ENCODE results near the gene NTRK3.

The NTRK3 gene

DNA sequence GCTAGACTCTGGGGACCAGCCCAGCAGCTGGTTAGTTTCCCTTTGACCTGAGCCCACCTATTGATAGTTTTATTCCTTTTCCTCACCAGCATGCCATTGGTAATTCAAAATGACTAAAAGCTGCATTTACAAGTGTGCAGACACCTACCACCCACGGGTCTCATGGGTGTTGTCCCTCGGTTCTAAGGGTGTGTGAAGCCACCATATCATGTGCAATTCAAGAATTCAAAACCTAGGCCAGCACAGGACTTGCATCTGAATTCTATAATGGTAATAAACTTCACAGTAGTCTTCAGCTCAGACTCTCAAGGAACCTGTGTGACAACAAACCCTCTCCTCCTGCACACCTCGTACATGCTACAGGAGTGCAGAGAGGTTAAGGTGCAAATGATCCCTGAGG, 55.3 kb downstream of the NTRK3 start:
- DNase-seq (no peak), ATAC-seq (replicated peaks) (no peak)
- H3K4me1 Mint-ChIP-seq = no peaks in the 10 kb centered on the region
- H3K27me3 Mint-ChIP-seq = peaks cover 5 to 22% of the 10 kb centered on the region in 2 donors
- peaks cover 2 to 4% of the 10 kb centered on the region in 2 donors for H3K9me3 Mint-ChIP-seq
- no peak overlapping the region for H3K4me3 Mint-ChIP-seq
- H3K27ac Mint-ChIP-seq = no peak overlapping the region
- no peaks in the 10 kb centered on the region for H3K36me3 Mint-ChIP-seq

DNA sequence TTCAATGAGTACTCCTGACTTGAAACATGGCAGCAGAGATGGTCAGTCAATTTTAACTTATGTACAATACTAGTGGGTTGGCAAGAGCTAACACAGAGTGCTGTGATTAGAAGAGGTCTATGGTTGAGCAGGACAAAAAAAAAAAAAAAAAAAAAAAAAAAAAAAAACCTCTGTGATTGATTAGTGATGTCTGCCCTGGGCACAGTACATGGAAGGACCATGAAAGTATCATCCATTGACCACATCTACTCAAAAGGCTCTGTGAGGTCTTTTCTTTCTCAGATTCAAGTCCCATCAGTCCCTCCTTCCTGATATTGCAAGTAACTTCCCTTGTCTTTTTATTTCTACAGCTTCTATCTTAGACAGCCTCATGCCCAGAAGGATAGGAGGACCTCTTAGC, 59.6 kb downstream of the NTRK3 start:
- Mint-ChIP-seq H3K27me3 (peaks cover 12 to 20% of the 10 kb centered on the region in 2 donors), H3K27ac (no peak overlapping the region), H3K4me3 (no peak overlapping the region), H3K9me3 (peaks cover 2 to 4% of the 10 kb centered on the region in 2 donors), H3K4me1 (no peaks in the 10 kb centered on the region), H3K36me3 (no peaks in the 10 kb centered on the region)
- no peak for DNase-seq
- no peak for ATAC-seq (replicated peaks)

DNA sequence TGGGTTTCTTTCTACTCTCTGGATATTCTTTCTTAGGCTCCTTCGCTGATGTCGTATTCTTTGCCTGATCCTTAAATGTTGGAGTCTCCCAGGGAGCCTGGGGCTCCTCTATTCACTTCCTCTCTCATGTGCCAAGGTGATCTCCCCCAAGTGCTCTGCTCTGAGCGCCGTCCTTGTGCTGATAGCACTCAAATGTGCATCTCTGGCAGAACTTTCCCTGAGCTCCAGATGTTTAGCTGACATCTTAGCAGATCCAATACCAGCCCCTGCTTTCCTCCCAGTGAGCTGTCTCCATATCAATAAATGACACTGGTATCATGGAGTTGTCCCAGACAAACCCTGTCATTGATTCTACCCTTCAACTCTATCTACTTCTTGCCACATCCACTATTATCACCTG, 62.4 kb downstream of the NTRK3 start:
- DNase-seq (no peak), ATAC-seq (replicated peaks) (no peak)
- Mint-ChIP-seq H3K36me3 (no peaks in the 10 kb centered on the region), H3K27ac (no peak overlapping the region), H3K4me1 (no peaks in the 10 kb centered on the region), H3K4me3 (no peak overlapping the region), H3K27me3 (peaks cover 12 to 20% of the 10 kb centered on the region in 2 donors), H3K9me3 (peaks cover 0 to 4% of the 10 kb centered on the region in 2 donors)

DNA sequence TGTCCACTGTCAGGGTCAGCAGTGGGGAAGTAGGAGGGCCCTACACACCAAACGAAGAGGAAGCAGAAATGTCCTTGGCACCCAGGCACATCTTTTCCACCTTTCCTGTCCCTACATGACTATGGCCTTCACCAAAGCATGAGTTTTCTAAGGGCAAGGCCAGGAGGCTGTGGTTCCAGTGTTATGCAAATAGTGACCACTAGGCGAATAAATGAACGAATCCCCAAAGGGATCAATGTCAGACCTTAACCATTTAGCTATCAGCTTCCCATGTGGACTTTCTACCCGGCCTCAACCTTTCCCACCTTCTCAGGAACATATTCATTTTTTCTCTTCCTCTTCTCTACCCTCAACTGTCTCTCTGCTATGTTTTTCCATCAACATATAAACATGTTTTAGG, 63.1 kb downstream of the NTRK3 start:
- Mint-ChIP-seq H3K4me1 (no peaks in the 10 kb centered on the region), H3K9me3 (peaks cover 0 to 4% of the 10 kb centered on the region in 2 donors), H3K27ac (no peak overlapping the region), H3K27me3 (peaks cover 12 to 20% of the 10 kb centered on the region in 2 donors), H3K36me3 (no peaks in the 10 kb centered on the region), H3K4me3 (no peak overlapping the region)
- ATAC-seq (replicated peaks) = no peak
- DNase-seq = no peak

DNA sequence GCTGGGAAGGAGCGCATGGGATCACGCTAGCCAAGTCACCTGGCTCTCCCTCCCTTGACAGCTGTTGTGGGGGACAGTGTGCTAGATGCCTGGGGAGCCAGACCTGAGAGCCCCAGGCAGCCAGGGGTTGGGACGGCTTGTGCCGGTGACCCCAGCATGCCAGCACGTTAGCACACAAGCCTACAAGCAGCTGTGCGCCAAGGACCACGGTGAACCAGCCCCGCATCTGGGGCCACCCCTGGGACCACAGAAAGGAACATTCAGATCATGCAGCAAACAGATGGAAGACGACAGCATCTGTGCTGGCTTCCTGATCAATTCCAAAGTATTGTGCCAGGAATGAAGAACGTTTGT, 64.8 kb downstream of the NTRK3 start:
- no peak overlapping the region for H3K4me3 Mint-ChIP-seq
- ATAC-seq (replicated peaks) (no peak), DNase-seq (no peak)
- peaks cover 0 to 3% of the 10 kb centered on the region in 2 donors for H3K9me3 Mint-ChIP-seq
- H3K36me3 Mint-ChIP-seq = no peaks in the 10 kb centered on the region
- no peak overlapping the region for H3K27ac Mint-ChIP-seq
- peaks cover 12 to 25% of the 10 kb centered on the region in 2 donors for H3K27me3 Mint-ChIP-seq
- no peaks in the 10 kb centered on the region for H3K4me1 Mint-ChIP-seq

DNA sequence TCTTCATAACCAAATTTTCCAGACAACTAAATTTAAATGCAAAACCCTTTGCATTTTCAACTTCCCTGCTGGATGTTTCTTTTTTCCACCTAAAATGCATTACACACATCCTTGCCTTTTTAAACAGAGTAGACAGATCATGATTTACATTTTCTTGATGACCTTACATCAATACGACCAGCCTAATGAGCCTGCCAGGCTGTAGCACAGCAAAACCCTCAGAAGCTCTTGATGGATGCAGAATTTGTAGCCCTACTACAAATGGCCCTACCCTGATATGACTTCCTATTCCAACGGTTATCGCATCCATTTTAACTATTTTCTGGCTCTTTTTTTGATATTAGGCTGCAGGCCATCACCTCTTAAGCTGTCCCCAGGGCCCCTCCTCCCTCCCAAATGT, 66.3 kb downstream of the NTRK3 start:
- Mint-ChIP-seq H3K27ac (no peak overlapping the region), H3K36me3 (no peaks in the 10 kb centered on the region), H3K9me3 (no peaks in the 10 kb centered on the region), H3K4me3 (no peak overlapping the region), H3K4me1 (no peaks in the 10 kb centered on the region), H3K27me3 (peaks cover 12 to 26% of the 10 kb centered on the region in 2 donors)
- ATAC-seq (replicated peaks) = no peak
- no peak for DNase-seq

DNA sequence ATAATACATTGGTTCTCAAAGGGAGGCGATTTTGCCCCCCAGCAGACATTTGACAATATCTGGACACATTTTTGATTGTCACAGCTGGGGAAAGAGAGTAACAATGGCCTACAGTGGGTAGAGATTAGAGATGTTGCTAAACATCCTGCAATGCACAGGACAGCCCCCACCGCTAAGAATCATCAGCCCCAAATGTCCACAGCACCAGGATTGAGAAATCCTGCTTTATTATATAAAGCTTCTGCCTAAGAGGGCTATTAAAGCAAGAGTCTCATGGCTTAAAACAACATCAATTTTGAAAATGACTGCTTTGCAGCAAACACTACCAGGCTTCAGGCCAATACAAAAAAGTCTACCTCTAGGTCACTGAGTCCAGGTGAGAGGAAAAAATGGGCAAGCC, 68.2 kb downstream of the NTRK3 start:
- H3K9me3 Mint-ChIP-seq = no peaks in the 10 kb centered on the region
- H3K27me3 Mint-ChIP-seq = peaks cover 13 to 21% of the 10 kb centered on the region in 2 donors
- H3K36me3 Mint-ChIP-seq = no peaks in the 10 kb centered on the region
- DNase-seq (no peak), ATAC-seq (replicated peaks) (no peak)
- no peak overlapping the region for H3K4me3 Mint-ChIP-seq
- H3K4me1 Mint-ChIP-seq = no peaks in the 10 kb centered on the region
- no peak overlapping the region for H3K27ac Mint-ChIP-seq

DNA sequence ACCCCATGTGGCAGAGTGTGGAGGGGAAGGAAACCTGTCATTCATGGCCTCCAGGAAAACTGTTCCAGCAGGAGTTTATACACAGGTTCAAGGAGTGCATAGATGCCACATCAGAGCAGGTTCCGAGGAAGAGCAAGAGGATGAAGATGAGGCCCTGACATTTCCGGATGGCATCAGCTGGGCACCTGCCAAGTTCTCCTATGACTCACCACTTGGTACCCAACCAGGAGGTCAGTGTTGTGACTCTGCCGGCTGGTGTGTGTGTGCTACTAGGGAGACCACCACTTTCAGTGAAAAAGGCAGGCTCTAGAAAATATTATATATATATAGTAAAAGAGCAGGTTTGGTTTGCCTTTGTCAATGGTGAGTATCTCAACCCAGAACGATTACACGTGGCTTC, 69.3 kb downstream of the NTRK3 start:
- no peak for DNase-seq
- H3K27me3 Mint-ChIP-seq = peaks cover 22 to 25% of the 10 kb centered on the region in 2 donors

DNA sequence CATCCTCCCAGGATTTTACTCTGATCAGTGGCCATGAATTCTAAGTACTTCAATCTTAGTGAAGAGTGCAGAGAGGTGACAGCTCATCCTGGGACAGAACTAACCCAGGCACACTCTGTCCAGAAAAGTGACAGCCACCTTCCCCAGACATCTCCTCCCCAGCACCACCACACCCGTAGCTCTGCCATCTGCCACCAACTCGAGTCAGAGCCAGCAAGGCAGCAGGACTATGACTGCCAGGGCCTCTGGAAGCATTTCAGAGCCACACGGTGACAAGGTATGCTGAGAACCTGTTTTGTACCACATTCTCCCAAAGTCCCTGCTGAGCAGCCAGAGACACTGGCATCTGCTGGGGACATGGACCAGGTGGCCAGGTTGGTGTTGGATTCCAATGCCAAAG, 71.0 kb downstream of the NTRK3 start:
- Mint-ChIP-seq H3K4me3 (no peak overlapping the region), H3K27me3 (peaks cover 22 to 25% of the 10 kb centered on the region in 2 donors)
- no peak for ATAC-seq (replicated peaks)

More for the DNA sequence above, 69.3 kb downstream of the NTRK3 start:
- H3K9me3 Mint-ChIP-seq = no peaks in the 10 kb centered on the region
- ATAC-seq (replicated peaks) = no peak
- no peaks in the 10 kb centered on the region for H3K36me3 Mint-ChIP-seq
- no peaks in the 10 kb centered on the region for H3K4me1 Mint-ChIP-seq
- H3K27ac Mint-ChIP-seq = no peak overlapping the region
- no peak overlapping the region for H3K4me3 Mint-ChIP-seq

DNA sequence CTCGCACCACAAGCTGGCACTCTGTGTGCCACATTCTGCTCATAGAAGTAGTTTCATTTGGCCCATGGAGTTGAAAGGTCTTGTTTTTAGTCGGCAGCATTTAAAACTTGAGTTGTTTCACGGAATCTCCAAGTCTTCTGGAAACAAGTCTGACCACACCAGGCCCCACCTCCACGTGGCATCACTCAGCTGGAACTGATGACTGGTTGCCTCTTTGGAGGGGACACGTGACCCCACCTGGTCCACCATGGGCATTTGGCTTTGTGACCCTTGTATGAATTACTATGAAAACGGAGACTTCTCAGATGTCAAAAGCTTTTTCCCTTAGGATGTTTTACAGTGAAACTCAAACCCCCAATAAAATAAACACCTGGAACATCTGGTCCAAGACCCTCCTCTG, 74.9 kb downstream of the NTRK3 start:
- Mint-ChIP-seq H3K4me1 (peaks cover 16 to 20% of the 10 kb centered on the region in 2 donors), H3K27me3 (peaks cover 18 to 25% of the 10 kb centered on the region in 2 donors), H3K9me3 (no peaks in the 10 kb centered on the region), H3K4me3 (no peak overlapping the region), H3K36me3 (no peaks in the 10 kb centered on the region), H3K27ac (no peak overlapping the region)
- DNase-seq = no peak
- no peak for ATAC-seq (replicated peaks)

More for the DNA sequence above, 71.0 kb downstream of the NTRK3 start:
- H3K4me1 Mint-ChIP-seq = no peaks in the 10 kb centered on the region
- no peak for DNase-seq
- H3K9me3 Mint-ChIP-seq = no peaks in the 10 kb centered on the region
- no peak overlapping the region for H3K27ac Mint-ChIP-seq
- no peaks in the 10 kb centered on the region for H3K36me3 Mint-ChIP-seq

DNA sequence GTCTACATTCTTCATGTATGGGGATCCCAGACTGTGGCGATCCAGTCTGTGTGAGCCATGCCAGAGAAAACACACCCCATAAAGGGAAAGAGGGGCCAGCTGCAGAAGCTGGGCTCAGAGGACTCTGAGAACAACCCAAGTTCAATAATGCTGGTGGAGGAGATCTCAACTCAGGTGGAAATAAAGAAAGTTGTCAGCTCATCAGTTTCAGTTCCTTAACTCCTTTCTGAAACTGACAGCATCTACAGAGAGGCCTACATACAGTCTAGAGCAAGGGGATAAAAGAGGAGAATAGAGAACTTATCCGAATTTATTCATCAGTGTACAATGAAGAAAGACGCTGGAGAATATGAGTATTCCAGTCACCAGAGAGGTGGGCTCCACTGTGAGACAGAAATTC, 77.0 kb downstream of the NTRK3 start:
- Mint-ChIP-seq H3K9me3 (no peaks in the 10 kb centered on the region), H3K4me1 (peaks cover 16 to 20% of the 10 kb centered on the region in 2 donors), H3K27ac (no peak overlapping the region), H3K4me3 (no peak overlapping the region), H3K27me3 (peaks cover 14 to 27% of the 10 kb centered on the region in 2 donors), H3K36me3 (no peaks in the 10 kb centered on the region)
- DNase-seq = no peak
- ATAC-seq (replicated peaks) = peak; percentile 82 to 90

DNA sequence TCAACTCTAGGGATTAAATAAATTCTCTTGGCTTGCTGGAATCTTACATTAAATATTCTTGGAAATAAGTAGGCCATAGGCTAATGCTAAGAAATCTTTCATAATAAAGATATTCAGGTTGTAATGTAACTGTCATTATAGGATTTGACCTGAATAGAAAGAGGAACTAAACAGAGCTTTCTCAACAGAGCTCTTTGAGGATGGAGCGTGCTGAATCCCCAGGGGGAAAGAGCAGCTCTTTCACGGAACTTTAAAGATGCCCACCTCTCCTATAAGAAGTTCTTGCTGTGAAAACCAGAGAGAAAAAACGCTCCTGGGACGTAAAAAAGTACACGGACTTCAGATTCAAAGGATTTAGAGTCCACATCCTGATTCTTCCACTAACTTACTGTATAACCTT, 77.9 kb downstream of the NTRK3 start:
- H3K27ac Mint-ChIP-seq = no peak overlapping the region
- no peaks in the 10 kb centered on the region for H3K9me3 Mint-ChIP-seq

DNA sequence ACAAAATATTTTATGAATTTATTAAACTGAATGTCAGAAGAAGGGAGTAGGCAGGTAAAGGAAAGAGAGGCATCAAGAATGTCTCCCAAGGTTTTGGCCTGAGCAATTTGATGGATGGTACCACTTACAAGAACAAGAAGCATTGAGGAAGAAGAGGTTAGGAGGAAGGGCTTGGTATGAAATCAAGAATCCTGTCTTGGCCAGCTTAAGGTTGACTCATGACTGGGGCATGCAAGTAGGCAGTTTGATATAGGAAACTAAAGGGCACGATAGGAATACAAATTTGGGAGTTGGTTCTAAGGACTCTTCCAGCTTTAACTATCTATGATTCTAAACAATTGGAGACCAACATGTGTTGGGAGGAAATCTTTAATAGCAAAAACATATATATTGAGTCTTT, 79.1 kb downstream of the NTRK3 start:
- Mint-ChIP-seq H3K9me3 (no peaks in the 10 kb centered on the region), H3K27ac (no peak overlapping the region), H3K4me3 (no peak overlapping the region), H3K27me3 (peaks cover 6 to 22% of the 10 kb centered on the region in 2 donors), H3K36me3 (no peaks in the 10 kb centered on the region), H3K4me1 (peaks cover 18 to 24% of the 10 kb centered on the region in 2 donors)
- ATAC-seq (replicated peaks) (no peak), DNase-seq (no peak)

More for the DNA sequence above, 77.9 kb downstream of the NTRK3 start:
- Mint-ChIP-seq H3K27me3 (peaks cover 12 to 25% of the 10 kb centered on the region in 2 donors), H3K4me1 (peaks cover 16 to 20% of the 10 kb centered on the region in 2 donors), H3K36me3 (no peaks in the 10 kb centered on the region), H3K4me3 (no peak overlapping the region)
- DNase-seq (peak; percentile 15), ATAC-seq (replicated peaks) (peak; percentile 80 to 81)

DNA sequence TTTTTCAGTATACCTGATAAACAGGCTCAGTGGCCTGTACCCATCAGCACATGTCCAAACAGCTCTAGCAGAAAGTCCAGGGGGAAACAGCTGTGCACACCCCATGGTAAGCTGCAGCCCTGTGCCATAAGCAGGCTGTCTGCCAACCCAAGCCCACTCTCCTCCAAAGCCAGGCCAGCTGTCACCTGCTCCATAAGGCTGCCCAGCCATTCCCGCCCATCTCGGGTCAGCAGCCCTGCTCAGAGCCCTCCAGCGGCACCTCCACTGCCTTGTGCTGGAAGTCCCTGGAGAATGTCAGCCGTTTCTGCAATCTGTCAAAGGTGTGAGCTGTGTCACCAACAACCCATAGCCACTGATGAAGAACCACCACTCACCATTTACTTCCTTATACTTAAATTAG, 82.0 kb downstream of the NTRK3 start:
- ATAC-seq (replicated peaks) = no peak
- peaks cover 16 to 24% of the 10 kb centered on the region in 2 donors for H3K4me1 Mint-ChIP-seq
- H3K27me3 Mint-ChIP-seq = peaks cover 5 to 24% of the 10 kb centered on the region in 2 donors
- no peaks in the 10 kb centered on the region for H3K36me3 Mint-ChIP-seq
- no peaks in the 10 kb centered on the region for H3K9me3 Mint-ChIP-seq
- no peak for DNase-seq
- H3K4me3 Mint-ChIP-seq = no peak overlapping the region
- H3K27ac Mint-ChIP-seq = no peak overlapping the region

DNA sequence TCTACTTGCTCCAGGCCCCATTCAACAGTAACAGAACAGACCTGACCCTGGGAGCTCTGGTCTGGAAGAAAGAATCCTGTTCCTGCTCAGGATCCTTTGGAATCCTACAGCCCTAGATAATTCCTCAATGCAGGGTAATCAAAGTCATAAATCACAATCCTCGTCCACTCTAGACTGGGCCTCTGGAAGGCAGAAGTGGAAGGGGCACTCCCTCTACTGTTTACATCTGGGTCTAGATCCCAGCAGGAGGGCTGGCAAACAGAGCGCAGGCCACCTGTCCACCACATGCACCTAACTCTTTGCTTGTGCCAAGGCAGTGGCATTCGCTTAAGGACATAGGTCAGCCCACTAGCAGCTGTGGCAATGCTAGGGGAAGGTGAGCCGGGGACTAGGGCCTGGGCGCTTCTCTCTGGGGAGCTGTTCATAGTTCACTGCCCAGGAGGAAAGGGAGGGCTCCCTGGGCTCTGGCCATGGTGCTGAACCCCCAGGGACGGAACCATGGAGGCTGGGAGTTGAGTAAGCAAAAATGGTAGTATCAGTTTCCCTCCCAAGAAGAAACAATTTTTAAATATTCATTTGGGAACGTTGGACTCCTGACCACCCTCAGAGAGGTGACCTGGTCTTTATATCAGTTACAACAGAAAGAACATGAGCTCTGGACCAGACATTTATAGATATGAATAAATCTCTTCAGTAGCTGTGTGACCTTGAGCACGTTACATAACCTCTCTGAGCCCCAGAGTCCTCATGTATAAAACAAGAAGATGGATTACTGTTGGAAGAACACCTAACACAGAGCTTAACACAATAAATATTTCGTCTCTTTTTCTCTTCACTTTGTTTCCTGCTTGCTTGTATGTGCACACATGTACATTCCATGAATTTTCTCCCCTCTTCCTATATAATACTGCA, 90.2 kb downstream of the NTRK3 start:
- Mint-ChIP-seq H3K36me3 (no peaks in the 10 kb centered on the region), H3K4me3 (no peak overlapping the region), H3K27me3 (peaks cover 5 to 9% of the 10 kb centered on the region in 2 donors), H3K27ac (no peak overlapping the region), H3K4me1 (no peaks in the 10 kb centered on the region), H3K9me3 (no peaks in the 10 kb centered on the region)
- DNase-seq (no peak), ATAC-seq (replicated peaks) (peak; percentile 61 to 73)

All from stimulated activated naive B cell treated with anti-CD40 and anti-IgM and Interleukin-4, amounts not matched to agents 10 μg/mL and 1 μg/mL and 100 μg/mL, for 72 hours (primary cell).